Liver (tissue), 2 donors: ENCODE measurements around the gene PIGR.

ENCODE experiments used
- RAD21 ChIP-seq, 2 donors: IDR thresholded peaks; 2 replicates each; pipeline ENCODE4 v1.6.1; 2016; ENCODE audit warnings: antibody characterized with exemption in 2 of 2, mild to moderate bottlenecking in 2 of 2
- TF ChIP-seq, protein P1 (sequence below): IDR thresholded peaks from 2 replicates; pipeline ENCODE4 v1.6.1; 2016; ENCODE audit warnings: antibody characterized with exemption
- TF ChIP-seq, protein P2 (sequence below): IDR thresholded peaks from 2 replicates; pipeline ENCODE4 v1.6.1; 2016; ENCODE audit warnings: antibody characterized with exemption
- donor health status: healthy.

DNA sequence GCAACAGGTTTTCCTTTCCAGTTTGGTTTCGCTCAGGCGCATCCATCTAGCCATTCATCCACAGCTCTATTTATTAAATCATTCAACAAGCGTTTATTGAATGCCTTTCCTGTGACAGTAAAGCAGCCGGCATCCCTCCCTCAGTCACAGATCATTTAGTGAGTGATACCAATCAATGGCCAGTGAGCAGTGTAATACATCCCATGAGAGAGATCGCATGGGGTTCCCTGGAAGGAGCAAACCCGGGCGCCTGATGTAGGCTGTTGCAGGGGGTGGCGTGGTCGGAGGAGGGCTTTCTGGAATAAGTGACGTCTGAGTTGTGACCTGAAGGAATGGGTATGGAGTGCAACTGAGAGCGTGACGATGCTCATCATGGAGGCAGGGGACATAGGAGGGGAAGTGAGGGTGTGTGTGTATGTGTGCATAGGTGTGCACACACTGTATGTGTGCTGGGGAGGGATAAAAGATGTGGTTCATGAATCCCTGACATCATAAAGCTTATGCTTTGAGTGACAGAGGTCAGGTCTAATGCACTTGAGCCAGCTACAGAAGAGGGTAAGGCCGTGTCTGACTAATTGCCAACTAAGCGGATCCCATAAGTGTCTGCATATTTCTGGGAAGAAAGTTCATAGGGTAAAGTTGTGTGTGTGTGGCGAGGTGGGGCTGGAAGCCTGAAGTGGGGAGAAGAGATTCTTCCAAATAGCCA, 31.1 kb downstream of the PIGR start:
- TF ChIP-seq, protein P1, sequence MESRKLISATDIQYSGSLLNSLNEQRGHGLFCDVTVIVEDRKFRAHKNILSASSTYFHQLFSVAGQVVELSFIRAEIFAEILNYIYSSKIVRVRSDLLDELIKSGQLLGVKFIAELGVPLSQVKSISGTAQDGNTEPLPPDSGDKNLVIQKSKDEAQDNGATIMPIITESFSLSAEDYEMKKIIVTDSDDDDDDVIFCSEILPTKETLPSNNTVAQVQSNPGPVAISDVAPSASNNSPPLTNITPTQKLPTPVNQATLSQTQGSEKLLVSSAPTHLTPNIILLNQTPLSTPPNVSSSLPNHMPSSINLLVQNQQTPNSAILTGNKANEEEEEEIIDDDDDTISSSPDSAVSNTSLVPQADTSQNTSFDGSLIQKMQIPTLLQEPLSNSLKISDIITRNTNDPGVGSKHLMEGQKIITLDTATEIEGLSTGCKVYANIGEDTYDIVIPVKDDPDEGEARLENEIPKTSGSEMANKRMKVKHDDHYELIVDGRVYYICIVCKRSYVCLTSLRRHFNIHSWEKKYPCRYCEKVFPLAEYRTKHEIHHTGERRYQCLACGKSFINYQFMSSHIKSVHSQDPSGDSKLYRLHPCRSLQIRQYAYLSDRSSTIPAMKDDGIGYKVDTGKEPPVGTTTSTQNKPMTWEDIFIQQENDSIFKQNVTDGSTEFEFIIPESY: no peak
- TF ChIP-seq RAD21 (IDR thresholded peaks at IDR 0.05): no peak
- TF ChIP-seq, protein P2, sequence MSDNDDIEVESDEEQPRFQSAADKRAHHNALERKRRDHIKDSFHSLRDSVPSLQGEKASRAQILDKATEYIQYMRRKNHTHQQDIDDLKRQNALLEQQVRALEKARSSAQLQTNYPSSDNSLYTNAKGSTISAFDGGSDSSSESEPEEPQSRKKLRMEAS: no peak
